IMR-90 (cell line): ENCODE data around the gene PLAC9.

ENCODE experiments used
- CEBPB ChIP-seq: IDR thresholded peaks from 2 replicates; pipeline ENCODE4 v1.6.1; 2012; ENCODE audit warnings: low read depth, low read length, improper control_type of control experiment
- CHD1 ChIP-seq: IDR thresholded peaks from 2 replicates; pipeline ENCODE4 v1.6.1; 2012; ENCODE audit warnings: low read depth, low read length, improper control_type of control experiment
- MXI1 ChIP-seq: IDR thresholded peaks from 2 replicates; pipeline ENCODE4 v1.6.1; 2012; ENCODE audit warnings: low read depth, mild to moderate bottlenecking, low read length, moderate library complexity, borderline replicate concordance
- NFE2L2 ChIP-seq: fragments of 150-350 bp; IDR thresholded peaks from 2 replicates; pipeline ENCODE4 v1.6.1; 2016; ENCODE audit warnings: low read depth, mild to moderate bottlenecking, low read length
- POLR2A ChIP-seq: IDR thresholded peaks from 2 replicates; pipeline ENCODE4 v1.6.1; 2012; ENCODE audit warnings: mild to moderate bottlenecking, low read depth, low read length
- RAD21 ChIP-seq: IDR thresholded peaks from 2 replicates; pipeline ENCODE4 v1.6.1; 2012; ENCODE audit warnings: low read length, improper control_type of control experiment
- RCOR1 ChIP-seq: IDR thresholded peaks from 2 replicates; pipeline ENCODE4 v1.6.1; 2012; ENCODE audit warnings: mild to moderate bottlenecking, low read length, improper control_type of control experiment; ENCODE audit not compliant: insufficient replicate concordance
- RFX5 ChIP-seq: IDR thresholded peaks from 2 replicates; pipeline ENCODE4 v1.8.0; 2012; ENCODE audit warnings: low read depth, mild to moderate bottlenecking, low read length, moderate library complexity
- TF ChIP-seq, protein P1 (sequence below): conservative IDR thresholded peaks from 2 replicates; pipeline ENCODE4 v1.5.1; 2012; ENCODE audit warnings: mild to moderate bottlenecking, low read depth, low read length, improper control_type of control experiment
- TF ChIP-seq, protein P2 (sequence below): fragments of 150-350 bp; IDR thresholded peaks from 2 replicates; pipeline ENCODE4 v1.6.1; 2017; ENCODE audit warnings: mild to moderate bottlenecking, antibody characterized with exemption, low read length, low read depth

DNA sequence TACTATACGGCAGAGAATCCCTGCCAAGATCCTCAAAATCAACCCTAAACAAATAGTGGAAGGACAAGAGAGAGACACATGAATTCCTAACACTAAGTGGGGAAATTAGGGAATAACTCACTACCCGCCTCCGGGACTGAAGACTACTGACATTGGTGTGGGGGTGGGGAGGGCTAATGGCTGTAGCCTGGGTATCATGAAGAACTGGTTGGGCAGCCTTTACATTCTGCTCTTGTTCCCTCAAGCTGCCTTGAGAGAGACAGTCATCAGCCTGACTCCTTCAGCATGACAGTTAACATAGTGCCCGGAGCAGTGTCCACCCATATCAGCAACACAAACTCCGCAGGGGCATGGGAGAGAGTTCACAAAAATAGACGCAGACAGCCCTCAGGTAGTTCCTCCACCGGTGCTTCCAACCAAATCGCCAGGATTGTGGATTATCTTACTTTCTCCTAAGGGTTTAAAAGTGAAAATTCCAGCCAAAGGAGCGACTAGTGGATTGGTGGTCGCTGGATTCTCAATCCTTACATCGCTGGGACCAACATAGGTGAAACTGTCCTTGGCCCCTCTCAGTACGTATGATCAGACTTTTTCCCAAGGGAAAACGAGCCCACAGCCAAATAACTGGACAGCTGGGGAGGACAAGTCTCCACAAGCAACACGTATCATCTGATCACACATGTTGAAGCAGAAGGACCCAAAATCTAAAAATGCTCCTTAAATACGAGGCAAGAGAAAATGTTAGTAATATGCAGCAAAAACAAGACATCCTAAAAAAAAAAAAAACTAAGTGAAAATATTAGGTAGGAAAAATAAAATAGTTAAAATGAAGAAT is 31.5 kb upstream of the PLAC9 start:
- TF ChIP-seq, protein P1, sequence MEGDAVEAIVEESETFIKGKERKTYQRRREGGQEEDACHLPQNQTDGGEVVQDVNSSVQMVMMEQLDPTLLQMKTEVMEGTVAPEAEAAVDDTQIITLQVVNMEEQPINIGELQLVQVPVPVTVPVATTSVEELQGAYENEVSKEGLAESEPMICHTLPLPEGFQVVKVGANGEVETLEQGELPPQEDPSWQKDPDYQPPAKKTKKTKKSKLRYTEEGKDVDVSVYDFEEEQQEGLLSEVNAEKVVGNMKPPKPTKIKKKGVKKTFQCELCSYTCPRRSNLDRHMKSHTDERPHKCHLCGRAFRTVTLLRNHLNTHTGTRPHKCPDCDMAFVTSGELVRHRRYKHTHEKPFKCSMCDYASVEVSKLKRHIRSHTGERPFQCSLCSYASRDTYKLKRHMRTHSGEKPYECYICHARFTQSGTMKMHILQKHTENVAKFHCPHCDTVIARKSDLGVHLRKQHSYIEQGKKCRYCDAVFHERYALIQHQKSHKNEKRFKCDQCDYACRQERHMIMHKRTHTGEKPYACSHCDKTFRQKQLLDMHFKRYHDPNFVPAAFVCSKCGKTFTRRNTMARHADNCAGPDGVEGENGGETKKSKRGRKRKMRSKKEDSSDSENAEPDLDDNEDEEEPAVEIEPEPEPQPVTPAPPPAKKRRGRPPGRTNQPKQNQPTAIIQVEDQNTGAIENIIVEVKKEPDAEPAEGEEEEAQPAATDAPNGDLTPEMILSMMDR, result no peak
- TF ChIP-seq RCOR1 (no peak), POLR2A (no peak), RFX5 (no peak), CHD1 (no peak), NFE2L2 (no peak), RAD21 (no peak), MXI1 (no peak), CEBPB (no peak)
- TF ChIP-seq, protein P2, sequence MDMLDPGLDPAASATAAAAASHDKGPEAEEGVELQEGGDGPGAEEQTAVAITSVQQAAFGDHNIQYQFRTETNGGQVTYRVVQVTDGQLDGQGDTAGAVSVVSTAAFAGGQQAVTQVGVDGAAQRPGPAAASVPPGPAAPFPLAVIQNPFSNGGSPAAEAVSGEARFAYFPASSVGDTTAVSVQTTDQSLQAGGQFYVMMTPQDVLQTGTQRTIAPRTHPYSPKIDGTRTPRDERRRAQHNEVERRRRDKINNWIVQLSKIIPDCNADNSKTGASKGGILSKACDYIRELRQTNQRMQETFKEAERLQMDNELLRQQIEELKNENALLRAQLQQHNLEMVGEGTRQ, result no peak
